ENCODE results near the gene RBPMS2. TPM values are rescaled to one million over a fixed set of nuclear protein-coding genes. Genes with fewer than 3 reads are reported as not detected.

Gene RBPMS2
- total RNA-seq, 1 experiment from 2014 or later = 0.48 TPM

DNA sequence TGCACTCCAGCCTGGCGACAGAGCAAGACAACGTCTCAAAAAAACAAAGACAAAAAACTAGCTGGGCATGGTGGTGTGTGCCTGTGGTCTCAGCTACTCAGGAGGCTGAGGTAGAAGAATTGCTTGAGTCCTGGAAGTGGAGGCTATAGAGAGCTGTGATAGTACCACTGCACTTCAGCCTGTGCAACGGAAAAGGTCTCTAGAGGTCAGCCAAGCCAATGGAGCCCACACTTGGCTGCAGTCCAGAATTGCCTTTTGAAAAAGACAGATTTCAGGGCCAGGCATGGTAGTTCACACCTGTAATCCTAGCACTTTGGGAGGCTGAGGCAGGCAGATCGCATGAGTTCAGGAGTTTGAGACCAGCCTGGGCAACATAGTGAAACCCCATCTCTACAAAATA lies 8.4 kb upstream of the RBPMS2 start:
- no peak for DNase-seq (ENCODE audit: low spot score)

DNA sequence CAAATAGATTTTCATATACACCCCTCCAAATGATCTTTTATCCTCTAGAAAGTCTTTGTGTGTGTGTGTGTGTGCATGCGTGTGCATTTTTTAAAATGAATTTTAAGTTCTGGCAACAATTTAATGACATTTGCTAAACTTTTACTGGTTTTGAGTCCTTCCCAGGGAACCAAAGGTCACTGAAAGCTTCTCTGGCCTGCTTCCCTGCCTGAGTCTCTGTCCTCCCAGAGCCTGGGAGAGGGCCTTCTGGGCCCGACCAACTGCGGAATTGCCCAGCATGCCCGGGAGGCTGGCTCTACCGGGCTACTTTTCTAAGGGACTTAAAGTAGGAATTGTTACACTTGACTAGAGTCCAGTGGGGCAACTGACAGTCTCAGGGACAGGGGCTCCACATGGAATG lies 7.4 kb upstream of the RBPMS2 start:
- DNase-seq (ENCODE audit: low spot score) = no peak

DNA sequence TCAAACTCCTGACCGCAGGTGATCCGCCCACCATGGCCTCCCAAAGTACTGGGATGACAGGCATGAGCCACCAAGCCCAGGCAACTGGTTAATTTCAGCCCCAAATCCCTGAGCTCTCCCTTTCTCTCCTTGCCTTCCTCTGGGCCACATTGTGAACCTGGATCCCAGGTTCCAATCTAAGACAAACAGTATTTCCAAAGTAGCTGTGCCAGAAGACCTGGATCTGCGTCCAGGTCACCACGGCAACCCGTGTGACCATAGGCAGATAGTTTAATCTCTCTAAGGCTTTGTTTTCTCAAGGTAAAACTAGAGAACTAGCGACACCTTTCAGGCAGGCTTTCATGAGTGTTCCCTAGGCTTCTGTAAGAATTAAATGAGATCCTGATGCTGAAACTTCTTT lies 5.9 kb upstream of the RBPMS2 start:
- no peak for DNase-seq (ENCODE audit: low spot score)

DNA sequence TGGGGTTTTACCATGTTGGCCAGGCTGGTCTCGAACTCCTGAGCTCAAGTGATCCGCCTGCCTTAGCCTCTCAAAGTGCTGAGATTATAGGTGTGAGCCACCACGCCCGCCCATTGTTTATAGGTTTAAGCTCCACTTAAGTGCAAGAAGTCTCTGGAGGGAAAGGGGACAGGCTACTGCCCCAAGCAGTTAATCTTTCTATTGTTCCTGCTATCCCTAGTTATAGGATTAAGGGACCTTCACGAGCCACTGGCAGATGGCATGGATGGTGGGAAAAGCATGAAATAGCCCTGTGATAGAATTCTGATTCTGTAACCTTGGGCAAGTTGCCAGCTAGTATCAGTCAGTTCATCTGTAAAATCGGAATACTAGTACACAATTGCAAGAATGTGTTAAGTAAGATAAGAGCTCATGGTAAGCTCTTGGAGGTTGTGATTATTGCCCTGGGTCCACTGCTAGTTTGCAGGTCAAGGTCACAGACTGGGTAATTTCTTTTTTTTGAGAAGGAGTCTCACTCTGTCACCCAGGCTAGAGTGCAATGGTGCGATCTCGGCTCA lies 5.3 kb upstream of the RBPMS2 start:
- DNase-seq (ENCODE audit: low spot score) = no peak

DNA sequence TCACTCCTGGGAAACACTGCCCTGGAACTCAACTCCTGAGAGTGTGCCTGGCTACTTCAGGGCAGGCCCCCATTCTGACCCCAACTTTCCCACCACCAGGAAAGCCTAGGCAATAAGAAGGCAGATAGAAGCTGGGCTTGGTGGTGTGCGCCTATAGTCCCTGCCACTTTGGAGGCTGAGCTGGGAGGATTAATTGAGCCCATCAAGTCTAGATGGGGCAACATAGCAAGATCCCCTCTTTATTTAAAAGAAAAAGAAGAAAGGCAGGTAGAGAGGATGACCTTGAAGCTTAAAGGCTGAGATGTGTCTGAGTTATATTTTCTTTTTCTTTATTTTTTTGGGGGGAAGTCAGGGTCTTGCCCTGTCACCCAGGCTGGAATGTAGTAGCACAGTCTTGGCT lies 4.2 kb upstream of the RBPMS2 start:
- no peak for DNase-seq (ENCODE audit: low spot score)

DNA sequence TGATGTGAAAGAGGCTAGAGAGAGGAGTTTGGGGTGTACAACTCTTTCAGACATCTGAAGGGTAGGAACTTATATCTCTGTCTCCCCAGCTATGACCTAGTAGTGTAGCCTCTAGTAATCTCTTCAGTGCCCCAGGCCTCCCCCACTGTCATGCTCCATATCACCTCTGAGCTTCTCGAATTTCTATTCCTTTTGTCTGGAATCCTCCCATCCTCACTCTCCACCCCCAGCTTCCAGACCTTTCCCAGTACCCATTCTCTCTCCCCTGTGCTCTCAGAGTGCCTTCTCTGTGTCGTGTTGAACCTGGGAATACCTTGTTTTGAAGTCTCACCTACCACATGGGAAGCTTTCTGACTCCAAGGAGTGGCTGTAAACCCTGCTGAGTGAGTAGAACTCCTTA lies 3.6 kb upstream of the RBPMS2 start:
- no peak for DNase-seq (ENCODE audit: low spot score)

DNA sequence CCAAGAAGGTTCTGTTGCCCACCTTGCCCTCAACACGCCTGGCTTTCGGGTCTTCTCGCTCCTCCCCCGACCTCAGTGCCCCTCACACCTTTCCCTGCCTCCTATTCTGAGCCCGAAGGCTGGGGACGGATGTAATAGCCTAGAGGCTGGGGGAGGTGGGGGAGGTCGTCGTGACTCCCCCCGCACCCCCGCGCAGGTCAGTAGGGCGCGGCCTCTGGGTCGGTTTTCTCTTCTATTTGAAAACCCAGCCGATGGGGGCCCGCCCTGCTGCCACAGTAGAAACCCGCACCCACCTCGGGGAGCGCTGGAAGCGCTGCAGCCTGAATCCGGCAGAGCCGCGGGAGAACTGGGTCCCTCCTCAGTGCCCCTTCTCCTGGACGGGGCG lies 1.0 kb upstream of the RBPMS2 start:
- DNase-seq (ENCODE audit: low spot score) = no peak

DNA sequence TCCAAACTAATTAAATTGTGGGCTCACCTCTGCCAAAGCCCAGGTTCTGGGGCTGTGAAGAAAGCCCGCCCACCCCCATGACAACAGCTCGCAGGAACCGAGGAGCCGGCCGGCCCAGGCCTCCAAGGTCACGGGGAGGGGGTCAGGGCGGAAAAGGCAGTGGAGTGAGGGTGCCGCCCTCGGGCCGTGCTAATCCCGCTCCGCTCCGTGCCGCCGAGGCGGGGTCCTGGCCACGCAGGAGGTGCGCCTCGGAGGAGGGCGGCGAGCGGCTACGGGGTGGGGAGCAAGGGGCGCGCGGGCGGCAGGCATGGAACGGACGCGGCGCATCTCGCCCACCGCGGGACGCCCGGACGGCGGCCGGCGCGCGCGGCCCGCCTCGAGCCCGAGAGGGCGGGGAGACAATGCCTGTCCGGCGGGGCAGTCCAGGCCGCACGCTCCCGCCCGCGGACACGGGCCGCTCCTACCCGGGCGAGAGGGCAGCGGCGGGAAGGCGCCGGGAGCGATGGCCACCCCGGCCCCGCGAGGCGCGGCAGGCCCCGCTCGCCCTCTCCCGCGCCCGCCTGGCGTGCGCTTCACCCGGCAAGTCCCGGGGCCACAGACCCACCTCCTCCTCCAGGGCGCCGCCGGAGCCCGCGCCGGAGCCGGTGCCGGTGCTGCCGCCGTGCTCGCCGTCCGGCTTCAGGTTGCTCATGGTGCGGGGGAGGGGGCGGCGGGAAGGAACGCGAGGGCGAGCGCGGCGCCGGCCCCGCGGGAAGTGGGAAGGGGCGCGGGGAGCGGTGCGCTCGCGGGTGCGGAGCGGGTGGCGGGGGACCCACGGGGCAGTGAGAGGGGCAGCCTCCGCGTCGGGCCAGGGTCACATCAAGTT lies 528 bp downstream of the RBPMS2 start:
- DNase-seq (ENCODE audit: low spot score) = no peak

DNA sequence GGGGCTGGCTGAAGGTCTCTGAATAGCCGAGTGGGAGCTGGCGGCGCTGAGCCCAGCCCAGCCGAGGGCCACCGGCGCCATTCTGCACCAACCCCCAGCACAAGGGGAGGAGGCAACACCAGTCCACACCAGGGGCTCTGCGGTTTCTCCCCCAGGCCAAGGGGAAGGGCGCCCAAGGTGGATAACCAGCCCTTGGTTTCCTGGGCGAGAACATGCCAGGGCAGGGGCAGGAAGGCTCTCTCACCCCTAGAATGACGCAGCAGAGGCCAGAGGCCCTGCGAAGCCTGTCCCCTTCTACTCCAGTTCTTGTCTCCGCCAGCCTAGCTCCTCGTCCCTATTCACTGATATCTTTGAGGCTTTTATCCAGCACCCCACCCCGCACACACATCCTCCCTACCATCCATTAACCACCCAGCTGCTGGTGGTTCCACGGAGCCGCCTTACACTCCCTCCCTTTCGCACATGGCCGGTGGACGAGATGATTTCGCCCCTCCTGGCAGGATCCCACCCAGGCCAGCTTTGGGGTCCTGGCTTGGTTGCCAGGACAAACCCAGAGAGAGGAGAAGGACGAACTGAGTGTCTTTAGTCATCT lies 1.3 kb downstream of the RBPMS2 start:
- DNase-seq (ENCODE audit: low spot score) = no peak

DNA sequence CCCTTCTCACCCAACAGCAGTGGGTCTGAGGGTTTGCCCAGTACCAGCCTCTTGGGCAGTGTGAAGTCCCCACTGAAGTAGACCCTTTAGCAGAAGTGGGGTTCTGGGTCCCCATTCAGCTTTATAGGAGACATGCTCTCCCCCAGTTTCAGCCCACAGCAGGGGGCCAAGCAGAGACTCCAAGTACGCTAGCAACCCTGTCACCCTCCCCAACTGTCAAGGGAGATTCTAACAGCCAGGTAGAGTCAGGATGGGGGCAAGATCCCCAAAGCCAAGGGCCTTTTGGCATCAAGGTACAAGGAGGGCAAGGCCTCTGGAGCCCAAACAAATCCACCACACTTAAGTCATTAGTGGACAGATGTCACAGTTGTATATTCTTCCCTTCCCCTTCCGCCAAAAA lies 1.8 kb downstream of the RBPMS2 start:
- DNase-seq (ENCODE audit: low spot score) = no peak

DNA sequence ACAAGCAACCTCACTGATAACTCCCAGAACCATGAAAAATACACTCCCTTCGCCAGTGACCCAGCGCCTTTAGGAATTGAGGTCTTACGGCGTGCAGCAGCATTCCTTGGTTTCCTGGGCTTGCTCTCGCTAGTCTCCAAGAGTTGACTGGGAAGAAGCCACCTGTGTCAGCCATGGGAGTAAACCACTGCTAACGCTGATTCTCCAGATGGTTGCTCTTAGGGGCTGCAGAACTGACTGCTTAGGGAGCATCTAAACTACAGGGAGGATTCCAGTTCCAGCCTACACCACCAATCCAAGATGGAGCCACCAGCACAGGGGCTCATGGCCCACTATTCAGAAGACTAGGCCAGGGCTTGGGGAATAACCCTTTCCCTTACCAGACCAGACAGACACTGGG lies 2.4 kb downstream of the RBPMS2 start:
- no peak for DNase-seq (ENCODE audit: low spot score)

DNA sequence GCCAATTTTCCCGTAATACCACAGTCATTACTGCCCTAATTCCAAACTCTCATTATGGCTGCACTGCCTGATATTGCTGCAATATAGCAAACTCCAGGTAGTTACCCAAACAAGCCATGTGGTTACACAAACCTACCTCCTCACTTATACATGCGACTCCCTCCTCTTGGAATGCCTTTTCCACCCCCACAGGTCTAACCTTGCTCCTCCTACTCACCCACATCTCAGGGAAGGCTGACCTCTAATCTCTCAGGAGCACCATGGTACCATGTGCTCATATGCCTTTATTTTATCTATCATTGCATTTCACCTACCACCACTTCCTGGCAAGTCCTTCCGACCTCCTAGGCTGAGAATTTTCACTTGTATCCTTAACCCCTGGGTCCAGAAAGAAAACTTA lies 2.9 kb downstream of the RBPMS2 start:
- no peak for DNase-seq (ENCODE audit: low spot score)

DNA sequence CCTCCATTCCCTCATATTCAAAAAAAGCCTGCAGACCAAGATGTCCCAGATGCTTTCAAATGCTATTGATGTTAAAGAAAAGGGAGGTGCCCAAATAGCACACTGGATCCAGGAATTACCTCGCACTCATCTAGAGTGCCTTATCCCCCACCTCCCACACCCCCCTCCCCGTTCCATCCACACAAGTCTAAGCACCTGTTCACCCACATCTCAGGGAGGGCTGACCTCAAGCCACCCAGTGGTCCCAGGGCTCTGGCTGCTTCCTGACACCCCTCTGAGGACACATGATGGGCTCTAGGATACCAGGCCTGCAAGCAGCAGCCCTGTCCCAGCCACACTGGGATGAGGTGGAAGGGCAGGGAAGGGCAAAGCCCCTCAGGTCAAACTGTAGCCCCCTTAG lies 4.8 kb downstream of the RBPMS2 start:
- no peak for DNase-seq (ENCODE audit: low spot score)

DNA sequence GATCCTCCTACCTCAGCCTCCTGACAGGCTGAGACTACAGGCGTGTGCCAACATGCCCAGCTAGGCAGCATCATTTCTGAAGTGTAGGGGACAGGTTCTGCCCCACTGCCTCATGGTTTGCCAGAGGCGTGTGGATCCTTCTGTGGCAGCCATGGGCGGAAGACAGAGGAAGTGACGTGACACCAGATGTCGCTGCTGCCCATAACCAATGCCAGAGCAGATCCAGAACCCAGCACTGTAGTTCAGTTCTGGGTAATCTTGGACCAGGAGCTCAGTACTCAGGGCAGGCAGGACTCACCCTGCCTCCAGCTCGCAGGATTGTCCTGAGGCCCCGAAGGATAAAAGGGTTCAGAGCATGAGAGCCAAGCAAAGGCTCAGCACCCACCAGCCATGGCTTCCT lies 8.2 kb downstream of the RBPMS2 start:
- DNase-seq (ENCODE audit: low spot score) = no peak

DNA sequence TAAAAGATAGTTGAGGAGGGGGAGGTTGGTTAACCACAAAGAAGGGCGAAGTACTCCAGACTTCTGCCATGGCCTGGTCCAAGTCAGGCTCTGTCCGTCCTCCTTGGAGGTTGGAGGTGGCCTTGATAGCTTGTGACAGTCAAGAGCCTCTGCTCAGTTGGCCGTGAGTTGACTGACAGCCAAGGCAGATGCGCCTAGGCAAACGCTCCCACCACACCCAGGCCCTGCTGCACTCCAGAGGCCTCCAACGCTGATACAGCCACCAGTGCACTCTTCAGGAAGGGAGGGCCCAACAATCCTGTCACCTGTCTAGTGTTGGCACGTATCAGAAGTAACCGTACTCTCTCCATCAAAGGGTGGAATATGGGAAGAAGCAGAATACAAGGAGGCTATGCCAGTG lies 9.3 kb downstream of the RBPMS2 start:
- DNase-seq (ENCODE audit: low spot score) = no peak

DNA sequence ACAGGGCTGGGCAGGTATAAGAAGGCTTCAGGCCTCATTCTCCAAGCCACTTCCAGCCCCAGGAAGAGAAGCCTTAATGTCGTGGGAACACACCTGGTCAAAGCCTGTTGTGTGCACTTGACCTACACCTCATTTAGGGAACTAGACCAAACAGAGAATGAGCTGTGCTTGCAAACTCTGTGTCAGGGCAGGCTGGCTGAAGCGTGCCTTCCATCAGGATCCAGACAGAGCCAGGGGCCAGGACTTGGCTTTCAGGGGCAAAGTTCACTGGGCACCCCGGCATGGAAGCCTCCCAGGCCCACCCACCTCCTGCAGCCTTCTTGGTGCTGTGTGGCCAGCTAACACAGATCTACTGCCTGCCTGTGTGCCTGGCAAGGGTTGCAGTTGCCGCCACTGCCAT lies 11.5 kb downstream of the RBPMS2 start:
- DNase-seq (ENCODE audit: low spot score) = no peak

DNA sequence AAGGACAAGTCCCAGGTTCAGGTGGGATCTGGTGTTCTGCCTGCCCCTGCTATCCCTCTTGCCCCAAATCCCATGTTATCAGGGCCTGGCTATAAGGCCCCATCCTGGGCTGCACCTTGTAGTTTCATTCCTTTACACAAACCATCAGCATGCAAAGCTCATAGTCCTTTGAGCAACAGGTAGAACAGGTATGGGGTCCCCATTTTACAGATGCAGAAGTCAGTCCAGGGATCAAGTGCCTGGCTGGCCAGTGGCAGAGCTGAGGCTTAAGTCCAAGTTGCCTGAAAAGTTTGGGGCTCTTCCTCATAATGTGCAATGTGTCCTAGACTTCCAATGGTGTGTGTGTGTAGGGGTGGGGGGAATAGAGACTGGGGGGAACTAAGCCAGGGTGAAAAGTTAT lies 11.9 kb downstream of the RBPMS2 start:
- DNase-seq (ENCODE audit: low spot score) = no peak

DNA sequence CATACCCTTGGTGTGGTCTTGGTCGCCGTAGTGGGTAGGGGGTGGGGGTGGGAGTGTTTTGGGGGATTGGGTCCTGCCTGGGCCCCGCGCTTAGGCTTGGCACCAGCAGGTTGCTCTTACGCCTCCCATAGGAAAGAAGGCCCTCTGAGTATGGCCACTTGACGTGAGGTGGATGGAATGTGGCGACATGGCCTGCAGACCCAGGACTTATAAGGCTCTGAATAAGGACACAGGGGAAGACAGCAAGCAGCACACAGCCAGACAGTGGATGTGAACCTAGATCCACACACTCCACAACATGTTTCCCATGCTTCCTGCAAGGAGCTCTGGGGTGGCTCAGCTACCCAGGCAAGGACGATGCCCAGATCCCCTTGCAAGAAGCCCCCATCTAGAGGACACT lies 12.4 kb downstream of the RBPMS2 start:
- DNase-seq (ENCODE audit: low spot score) = no peak

DNA sequence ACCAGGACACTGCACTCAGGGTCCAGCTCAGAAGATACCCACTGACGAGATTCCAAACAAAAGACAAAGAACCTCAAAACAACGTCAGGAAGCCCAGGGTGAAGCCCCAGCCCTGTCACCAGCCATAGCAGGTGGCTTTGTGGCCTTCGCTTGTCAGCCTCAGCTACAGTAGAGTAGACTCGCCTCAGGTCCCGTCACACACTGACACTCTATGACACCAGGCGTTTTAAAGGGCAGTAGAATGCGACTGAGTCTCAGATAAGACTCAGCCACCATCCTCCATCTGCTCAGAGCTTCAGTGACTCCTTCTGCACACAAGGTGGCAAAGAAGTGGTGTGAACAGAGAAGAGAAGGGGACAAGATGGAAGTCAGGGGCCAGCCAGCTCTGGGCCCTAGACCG lies 12.8 kb downstream of the RBPMS2 start:
- no peak for DNase-seq (ENCODE audit: low spot score)

DNA sequence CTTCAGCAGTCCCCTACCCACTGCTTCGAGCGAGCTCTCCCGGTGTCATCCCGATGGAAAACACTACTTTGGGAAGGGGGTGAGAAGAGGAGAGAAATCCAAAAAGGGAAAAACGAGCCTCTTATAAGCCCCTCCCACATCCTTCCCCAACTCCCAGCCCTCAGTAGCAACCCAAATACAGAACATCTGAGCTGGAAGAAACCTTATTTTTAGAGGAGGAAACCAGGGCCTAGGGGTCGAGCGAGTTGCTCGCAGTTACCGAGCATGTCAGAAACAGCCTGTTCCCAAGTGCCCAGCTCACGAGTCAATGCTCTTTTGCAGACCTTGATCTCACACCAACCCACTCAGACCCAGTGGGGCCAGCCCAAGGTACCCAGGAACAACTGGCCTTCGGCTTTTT lies 14.2 kb downstream of the RBPMS2 start:
- no peak for DNase-seq (ENCODE audit: low spot score)

DNA sequence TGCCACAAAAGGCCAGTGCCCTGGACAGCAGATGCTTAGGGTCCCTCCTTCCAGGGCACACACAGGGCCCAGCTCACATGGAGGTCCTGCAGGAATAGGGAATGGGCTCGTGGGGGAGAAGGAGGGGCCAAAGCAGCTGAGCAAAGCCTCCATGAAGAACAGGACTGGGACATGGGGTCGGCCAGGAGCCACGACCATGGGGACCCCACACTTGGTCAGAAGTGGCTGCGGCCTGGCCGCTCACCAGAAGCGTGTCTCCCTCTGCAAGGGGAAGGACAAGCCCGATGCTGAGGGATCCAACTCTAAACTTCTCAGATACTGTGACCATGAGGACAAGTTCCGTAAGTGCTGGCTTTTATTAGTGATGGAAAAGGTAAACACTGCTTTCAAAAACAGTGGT lies 15.3 kb downstream of the RBPMS2 start:
- no peak for DNase-seq (ENCODE audit: low spot score)

DNA sequence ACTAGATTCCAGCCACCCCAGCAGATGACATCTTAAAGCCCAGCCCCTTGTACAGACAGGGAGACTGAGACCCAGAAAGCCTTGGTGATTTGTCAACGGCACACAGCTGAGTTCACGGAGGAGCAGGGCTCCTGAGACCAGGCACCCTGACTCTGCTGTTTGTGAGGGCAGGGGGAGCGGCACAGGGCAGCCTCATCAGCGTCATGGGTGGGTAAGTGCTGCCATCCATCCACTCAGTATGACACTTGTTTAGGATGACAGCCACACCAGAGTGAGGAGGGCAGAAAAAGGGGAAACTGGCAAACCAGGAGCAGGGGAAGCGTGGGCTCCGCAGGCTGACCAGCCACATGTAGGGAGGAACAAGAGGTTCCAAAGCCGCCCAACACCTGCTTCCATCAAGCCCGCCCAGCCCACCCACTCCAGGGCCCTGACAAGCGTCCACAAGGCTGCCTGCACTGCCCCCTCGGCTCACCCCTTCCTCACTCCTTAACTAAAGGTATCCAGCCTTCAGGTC lies 19.9 kb downstream of the RBPMS2 start:
- DNase-seq (ENCODE audit: low spot score) = no peak

Data from H4 (cell line).